ENCODE measurements around the gene PRMT9.
A peak's percentile ranks its signal among the peaks of the same experiment; 100 is the strongest.

Gene PRMT9

DNA sequence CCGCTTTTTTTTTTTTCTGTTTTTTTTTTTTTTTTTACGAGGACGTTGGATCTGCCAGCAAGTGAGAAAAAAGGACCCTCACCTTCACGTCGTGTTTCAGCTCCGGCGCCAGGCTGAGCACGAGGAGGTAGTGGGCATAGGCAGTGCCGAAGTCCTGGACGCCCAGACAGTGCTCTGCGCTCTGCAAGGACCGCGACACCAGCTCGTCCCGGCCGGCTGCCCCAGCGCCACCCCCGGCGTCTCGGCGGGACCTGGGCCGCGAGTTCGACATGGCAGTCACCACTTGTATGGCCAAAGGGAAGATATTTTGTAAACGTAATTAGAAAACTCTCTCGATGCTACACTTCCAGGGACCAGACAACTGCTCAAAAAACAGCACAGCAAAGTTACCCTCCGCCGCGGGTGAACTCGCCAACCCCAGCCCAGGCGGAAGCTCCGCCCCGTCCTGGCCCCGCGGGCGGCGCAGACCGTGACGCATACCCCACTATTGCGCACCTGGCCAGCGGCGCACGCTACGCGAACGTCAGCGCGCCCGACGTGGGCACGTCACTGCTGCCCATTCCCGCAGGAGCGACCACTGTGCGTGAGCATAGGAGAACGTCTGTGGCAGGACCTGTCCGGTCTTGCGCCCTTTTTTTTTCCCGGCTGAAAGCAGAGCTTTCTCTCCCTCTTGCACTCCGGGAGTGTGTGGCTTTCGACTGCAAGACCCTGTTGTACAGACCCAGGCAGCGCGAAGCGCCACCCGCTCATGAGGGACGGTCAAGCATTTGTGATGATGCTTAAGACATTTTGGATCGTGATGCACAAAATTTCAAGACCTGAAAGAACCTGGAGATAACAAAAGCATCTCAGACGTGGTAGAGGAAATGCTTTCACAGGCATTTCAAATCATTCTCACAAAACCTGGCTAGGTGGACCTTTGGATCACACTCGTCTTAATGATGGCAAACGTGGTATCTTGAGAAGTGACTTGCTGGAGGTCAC, at the start of gene PRMT9:
PRMT9 (minus strand) TSS at position 447 of the 984 bp plus-strand sequence; CDS start at position 271, 176 bp downstream.
- DNase-seq (ENCODE audit: low read depth in 2 of 2): peak; percentile 52 to 75

- DNase-seq (ENCODE audit: low read depth in 2 of 2): no peak
These were observed 48.7 kb upstream of the PRMT9 start for GRCh38 chr4:147732518-147733235.

DNA sequence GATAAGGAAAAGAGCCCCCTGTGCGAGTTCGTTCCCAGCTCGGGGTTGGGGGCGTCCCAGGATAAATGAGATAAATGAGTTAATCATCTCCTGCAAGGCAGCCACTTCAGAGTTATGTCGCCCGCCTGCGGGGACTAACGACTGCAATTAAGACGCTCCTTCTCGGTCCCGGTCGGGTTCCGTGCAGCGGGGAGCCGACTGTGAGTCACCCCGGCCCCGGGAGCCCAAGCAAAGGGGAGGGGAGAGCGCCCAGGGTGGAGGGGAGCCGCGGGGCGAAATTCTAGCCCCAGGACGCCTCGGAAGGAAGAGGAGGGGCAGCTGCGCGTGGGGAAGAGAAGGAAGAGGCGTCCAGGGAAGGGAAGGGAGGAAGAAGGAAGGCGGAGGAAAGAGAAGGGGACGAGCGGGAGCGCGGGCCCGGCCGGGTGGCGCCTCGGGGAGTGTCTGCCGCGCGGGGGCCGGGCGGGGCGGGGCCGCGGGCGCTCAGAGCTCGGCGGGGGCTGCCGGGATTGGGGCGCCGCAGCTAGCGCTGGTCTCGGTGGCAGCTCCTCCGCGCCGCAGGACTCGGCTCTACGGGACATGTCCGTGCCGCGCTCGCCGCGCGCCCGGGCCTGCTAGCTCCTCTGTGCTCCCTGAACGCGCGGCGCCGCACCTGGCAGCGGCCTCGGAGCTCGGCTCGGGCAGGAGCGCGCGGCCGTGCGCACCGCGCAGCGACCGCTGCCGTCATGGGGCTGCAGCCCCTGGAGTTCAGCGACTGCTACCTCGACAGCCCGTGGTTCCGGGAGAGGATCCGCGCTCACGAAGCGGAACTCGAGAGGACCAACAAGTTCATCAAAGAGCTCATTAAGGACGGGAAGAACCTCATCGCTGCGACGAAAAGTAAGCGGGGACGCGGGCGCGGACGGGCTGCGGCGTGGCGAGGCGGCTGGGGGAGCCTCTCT, 47.9 kb upstream of the PRMT9 start, which contains the start of gene ARHGAP10:
ARHGAP10 (plus strand) TSS at position 509 of the 938 bp plus-strand sequence; CDS start at position 723, 214 bp downstream.
- DNase-seq (ENCODE audit: low read depth in 2 of 2): peak; percentile 22 to 38

GRCh38 chr4:147730333-147730732, 46.4 kb upstream of the PRMT9 start:
- no peak for DNase-seq (ENCODE audit: low read depth in 2 of 2)

GRCh38 chr4:147727476-147728028, 43.6 kb upstream of the PRMT9 start:
- no peak for DNase-seq (ENCODE audit: low read depth in 2 of 2)

DNA sequence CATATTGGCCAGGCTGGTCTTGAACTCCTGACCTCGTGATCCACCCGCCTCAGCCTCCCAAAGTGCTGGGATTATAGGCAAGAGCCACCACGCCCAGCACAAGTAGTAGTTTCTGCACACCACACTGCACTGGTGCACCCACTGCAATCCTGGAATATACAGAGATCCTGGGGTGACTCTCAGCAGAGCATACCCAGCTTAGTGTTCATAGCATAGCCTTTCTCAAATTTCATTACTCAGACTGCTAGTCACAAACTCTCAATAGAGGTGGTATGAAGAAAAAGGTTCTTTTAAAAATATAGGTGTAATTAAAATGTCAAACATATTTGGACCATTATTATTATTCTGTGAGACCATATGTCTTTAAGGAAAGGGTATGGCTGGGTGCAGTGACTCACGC, 41.7 kb upstream of the PRMT9 start:
- DNase-seq (ENCODE audit: low read depth in 2 of 2): no peak

DNA sequence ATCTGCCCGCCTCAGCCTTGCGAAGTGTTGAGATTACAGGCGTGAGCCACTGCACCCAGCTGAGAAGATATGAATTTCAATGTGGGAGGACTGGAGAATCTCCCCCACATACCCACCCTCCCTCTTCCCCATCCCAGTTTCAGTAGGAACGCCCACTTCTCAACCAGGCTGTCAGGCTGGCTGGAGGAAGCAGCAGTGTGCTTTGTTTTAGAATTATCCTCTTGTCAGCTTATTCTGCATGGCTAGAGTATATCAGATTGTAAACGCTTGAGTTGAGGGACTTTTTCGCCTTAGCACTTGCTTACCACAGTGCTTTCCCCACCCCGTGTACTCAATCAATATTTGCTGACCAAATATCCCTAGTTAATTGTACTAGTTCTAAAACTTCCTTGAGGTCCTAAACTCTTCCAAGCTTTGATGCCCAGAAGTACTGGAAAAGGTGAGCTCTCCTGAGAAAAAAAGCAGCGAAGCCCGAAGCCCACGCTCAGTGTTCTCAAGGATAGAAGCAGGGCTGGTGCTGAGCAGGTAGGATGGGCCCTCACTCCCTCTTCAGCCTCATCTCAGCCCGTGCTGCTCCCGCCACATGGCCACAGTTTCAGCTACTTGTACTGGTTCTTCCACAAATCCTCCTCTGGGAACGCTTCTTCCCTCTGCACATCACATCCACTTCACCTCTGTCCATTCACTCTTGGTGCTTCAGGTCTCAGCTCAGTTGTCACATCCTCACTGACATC, 40.7 kb upstream of the PRMT9 start:
- DNase-seq (ENCODE audit: low read depth in 2 of 2): no peak

GRCh38 chr4:147723326-147723725, 39.4 kb upstream of the PRMT9 start:
- DNase-seq (ENCODE audit: low read depth in 2 of 2): no peak

DNA sequence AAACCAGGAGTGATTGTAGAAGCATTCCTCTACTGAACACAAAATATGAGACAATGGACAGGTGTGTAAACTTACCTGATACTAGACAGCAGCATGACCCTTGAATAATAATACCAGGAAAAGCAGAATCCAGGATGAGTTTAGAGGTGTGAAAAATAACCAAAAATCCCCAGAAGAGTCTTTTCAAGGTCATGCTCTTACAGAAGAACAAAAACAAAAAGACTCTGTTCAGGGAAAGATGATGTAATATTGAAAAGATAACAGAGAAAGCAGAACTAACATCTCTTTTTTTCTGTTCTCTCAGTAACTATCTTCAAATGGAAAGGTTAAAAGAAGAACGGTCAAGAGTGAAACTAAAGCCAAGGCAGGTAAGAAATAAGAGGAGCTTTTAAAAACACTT, 33.9 kb upstream of the PRMT9 start:
- no peak for DNase-seq (ENCODE audit: low read depth in 2 of 2)

GRCh38 chr4:147714575-147715401, 30.8 kb upstream of the PRMT9 start:
- DNase-seq (ENCODE audit: low read depth in 2 of 2): no peak

- no peak for DNase-seq (ENCODE audit: low read depth in 2 of 2)
These were observed 26.0 kb upstream of the PRMT9 start for GRCh38 chr4:147709999-147710398.

GRCh38 chr4:147707892-147708672, 24.1 kb upstream of the PRMT9 start:
- peak in 1 of 2 donors; percentile 26 for DNase-seq (ENCODE audit: low read depth in 2 of 2)

DNA sequence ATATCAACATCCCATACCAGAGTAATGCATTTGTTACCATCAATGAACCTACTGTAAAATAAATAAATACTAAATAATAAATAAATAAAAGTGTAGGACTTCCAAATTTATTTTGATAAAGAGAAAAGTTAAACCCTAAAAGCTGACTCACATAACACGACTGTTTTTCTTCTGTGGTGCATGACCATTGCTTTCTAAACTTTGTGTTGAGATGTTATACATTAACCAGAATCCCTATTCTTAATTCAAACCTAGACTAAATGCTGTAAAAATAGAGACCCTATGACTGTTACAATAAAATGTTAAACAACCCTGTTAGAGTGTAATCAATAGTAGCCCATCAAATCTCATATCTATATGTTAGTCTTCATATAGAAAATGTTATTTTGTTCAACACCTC, 20.9 kb upstream of the PRMT9 start:
- no peak for DNase-seq (ENCODE audit: low read depth in 2 of 2)

GRCh38 chr4:147696866-147697265, 12.9 kb upstream of the PRMT9 start:
- no peak for DNase-seq (ENCODE audit: low read depth in 2 of 2)

- no peak for DNase-seq (ENCODE audit: low read depth in 2 of 2)
These were observed 9.3 kb upstream of the PRMT9 start for GRCh38 chr4:147693218-147693617.

DNA sequence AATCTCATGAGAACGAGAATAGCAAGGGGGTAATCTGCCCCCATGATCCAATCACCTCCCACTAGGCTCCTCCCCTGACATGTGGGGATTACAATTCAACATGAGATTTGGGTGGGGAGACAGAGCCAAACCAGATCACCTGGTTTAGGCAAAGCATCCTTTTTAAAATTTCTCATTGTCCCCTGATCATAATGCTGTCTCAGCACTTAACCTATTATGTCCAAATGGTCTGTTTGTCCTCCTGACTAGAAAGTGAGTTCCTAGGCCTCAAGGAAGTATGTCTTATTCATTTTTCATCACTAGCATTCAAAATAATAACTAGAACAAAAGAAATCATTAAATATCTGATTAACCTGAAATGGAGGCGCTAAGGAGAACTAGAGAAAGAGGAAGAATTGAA, 7.9 kb upstream of the PRMT9 start:
- no peak for DNase-seq (ENCODE audit: low read depth in 2 of 2)

DNA sequence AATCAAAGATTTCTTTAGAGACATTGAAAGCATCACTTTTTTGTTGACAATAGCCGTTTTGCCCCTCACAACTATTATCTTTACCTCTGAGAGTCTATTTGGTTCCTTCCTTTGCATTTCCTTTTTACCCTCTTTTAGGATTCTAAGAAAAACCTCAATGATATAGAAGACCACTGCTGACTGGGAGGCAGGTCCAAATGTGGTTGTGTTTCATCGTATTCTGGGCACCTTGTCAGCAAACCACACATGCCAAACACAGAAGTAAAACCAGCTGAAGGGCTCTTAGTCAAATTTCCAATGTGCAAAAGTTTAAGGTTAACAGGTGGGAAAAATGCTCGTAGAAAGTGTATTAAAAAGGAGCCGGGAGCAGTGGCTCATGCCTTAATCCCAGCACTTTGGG, 5.1 kb upstream of the PRMT9 start:
- no peak for DNase-seq (ENCODE audit: low read depth in 2 of 2)

- DNase-seq (ENCODE audit: low read depth in 2 of 2): no peak
These were observed 773 bp downstream of the PRMT9 start for GRCh38 chr4:147683188-147683591.

DNA sequence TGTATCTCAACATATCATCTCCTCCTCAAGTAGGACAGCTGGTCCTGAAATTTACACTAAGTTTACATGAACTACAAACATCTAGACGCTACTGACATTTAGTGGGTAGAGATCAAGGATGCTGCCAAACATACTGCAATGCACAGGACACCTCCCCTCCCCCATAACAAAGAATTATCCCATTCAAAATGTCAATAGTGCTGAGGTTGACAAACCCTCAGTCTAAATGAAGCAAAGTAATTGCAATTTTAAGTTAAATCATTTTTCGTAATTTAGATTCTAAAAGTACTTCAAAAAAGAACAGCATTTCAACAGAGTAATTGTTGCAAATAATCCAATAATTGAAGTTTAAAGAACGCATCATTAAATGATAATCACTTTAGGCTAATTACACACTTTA, 1.2 kb downstream of the PRMT9 start:
- no peak for DNase-seq (ENCODE audit: low read depth in 2 of 2)

Data from stimulated activated CD4-positive, alpha-beta T cell treated with anti-CD3 and anti-CD28 coated beads, Interleukin-1b, Interleukin-23, amount 100 ng/mL, for 1 hour (primary cell).